NCI-H1417 treated with DMSO at 0.1 percent for 48 hours (cell line): ENCODE results near the gene GSDMA.

Experiments
- DNase-seq: peaks from one replicate; lab custom pipeline; 2025; lab: John Stamatoyannopoulos, UW

GSDMA gene

DNA sequence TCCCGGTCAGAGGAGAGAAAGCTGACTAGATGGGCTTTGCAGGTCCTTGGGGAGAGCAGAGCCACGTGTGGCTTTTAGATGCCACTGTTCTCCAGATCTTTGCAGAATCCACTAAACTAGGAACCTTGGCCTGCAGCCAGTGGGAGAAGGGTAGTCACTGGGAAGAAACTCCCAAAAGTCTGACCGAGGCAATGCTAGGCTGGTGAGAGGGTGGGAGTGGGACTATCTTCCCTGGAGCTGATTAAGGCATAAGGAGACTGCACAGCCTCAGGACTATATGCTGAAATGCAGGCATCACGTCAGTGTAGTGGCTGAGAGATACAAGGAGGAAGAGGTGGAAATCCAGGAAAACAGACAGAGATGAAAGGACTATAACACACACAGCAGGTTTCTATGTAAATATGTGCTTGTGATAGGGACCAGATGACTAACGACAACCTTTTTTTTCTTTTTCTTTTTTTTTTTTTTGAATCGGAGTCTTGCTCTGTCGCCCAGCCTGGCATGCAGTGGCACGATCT, 2.2 kb upstream of the GSDMA start:
- no peak for DNase-seq

- DNase-seq = no peak
These were observed 1.0 kb downstream of the GSDMA start for GRCh38 chr17:39963829-39964228.

DNA sequence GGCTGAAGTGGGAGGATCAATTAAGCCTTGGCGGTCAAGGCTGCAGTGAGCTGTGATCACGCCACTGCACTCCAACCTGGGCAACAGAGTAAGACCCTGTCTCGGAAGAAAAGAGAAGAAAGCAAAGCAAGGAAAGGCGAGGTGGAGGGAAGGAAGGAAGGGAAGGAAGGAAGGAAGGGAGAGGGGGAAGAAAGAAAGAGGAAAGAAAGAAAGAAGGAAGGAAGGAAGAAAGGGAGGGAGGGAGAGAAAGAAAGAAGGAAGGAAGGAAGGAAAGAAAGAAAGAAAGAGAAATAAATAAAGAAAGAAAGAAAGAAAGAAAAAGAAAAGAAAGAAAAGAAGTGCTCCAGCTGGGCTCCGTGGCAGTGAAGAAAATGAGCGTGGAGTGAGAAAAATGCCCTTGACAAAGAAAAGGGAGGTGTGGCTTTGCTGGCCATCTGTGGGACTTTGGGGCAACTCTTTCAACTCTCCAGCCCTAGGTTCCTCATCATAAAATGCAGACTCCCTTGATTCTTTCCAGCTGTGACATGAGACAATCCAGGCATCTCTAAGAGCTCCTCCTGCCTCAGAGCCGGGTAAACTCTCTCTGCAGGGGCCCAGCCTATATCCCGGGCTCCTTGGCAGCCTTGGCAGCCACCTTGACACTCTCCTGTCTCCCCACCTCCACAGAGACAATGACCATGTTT, 2.4 kb downstream of the GSDMA start:
- DNase-seq = no peak

DNA sequence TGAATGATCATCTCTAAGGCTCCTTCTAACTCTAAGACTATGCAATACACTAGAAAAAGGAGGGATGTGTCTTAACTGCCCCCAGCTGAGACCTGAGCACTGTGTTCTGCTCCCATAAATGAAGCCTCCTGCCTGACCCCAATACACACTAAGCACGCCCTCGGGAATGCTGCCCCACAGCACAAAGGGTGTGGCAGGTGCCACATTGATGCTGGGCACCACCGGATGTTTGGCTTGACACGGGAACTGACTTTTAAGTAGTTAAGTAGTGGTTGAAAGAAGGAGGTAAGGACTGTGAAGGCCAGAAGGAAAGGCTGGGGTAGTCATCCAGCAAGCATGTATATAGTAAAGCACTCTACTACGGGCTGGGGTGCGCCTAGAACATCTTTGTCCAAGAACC, 4.0 kb downstream of the GSDMA start:
- DNase-seq = no peak

DNA sequence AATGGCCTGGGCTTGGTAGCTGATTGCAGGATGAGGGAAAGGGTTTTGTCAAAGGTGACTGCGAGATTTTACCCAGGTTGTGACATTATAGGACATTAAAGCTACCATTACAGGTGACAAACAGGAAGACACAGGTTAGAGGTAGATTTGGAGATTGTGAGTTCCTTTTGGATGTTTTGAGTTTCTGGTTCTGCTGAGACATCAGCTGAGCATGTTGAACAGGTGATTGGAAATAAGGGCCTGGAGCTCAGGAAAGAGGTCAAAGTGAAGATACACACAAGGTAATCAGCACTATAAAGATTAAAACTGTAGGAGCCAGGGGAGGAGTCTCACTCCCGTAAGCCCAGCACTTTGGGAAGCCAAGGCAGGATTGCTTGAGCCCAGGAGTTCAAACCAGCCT, 6.0 kb downstream of the GSDMA start:
- no peak for DNase-seq

DNA sequence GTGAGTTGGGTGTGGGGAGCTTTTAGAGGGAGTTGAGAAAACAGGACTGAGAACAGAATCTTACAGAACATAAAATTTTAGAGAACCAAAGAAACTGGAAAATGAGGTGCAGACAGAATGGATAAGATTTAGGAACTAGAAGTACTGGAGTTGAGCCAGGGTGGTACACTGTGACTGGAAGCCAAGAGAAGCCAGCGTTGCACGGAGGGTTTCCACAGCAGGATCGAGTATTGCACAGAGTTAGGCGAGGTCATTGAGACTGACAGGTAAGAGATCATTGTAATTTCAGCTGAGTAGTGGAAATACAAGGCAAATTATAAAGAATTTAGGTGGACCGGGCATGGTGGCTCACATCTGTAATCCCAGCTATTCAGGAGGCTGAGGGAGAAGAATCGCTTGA, 6.6 kb downstream of the GSDMA start:
- DNase-seq = no peak

GRCh38 chr17:39970157-39970692, 7.4 kb downstream of the GSDMA start:
- no peak for DNase-seq

DNA sequence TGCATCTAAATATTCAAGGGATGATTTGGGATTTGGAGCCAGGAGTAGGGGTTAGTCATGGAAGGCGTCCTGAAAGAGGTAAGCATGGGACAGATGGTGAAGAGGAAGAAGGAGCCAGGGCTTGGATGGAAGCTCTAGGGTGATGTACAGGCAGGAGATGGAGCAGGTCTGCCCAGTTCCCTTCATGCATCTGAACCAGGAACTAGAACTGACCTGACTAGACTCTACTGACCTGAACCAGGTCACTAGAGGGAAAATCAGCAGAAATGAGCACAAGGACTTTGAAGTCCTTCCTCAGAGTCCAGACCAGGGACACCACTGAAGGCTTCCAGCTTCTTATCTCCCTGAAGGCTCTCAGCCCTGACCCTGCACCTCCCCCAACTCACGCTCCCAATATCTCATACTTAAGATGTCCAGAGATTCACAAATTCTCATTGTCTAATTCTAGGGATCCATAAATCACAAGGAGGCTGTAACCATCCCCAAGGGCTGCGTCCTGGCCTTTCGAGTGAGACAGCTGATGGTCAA, 8.3 kb downstream of the GSDMA start:
- DNase-seq = no peak

DNA sequence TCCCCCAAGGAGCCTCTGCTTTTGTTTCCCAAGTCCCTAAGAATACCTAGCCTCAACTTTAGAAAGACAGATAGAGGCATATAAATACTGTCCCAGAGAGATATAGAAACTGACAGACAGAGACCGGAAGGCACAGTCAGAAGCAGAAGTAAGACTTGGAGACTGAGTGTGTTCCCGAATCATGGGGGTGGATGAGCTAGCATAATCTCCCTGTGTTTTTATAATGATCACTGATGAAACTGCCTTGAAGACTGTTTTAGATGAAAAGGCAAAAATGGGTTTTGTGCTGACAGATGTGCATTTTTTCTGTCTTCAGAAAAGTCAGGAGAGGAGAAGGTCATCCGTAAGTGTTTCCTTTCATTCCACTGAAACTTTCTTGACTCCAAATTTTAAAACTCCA, 9.5 kb downstream of the GSDMA start:
- no peak for DNase-seq

DNA sequence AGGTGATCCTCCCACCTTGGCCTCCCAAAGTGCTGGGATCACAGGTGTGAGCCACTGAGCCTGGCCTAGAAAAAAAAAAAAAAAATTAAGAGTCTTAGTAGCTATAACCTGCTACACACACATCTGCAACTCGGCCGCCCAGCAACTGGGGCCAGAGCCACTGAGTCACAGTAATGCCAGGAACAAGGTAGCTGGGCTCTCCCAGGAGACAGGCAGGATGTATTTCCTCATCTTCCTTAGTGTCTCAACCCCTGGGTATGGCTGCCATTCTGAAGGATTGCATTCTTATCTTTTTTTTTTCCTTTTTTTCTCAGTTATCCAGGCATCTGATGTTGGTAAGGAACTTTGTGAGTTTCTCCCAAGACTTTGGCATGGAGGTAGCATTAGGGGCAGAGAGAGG, 10.7 kb downstream of the GSDMA start:
- DNase-seq = no peak

DNA sequence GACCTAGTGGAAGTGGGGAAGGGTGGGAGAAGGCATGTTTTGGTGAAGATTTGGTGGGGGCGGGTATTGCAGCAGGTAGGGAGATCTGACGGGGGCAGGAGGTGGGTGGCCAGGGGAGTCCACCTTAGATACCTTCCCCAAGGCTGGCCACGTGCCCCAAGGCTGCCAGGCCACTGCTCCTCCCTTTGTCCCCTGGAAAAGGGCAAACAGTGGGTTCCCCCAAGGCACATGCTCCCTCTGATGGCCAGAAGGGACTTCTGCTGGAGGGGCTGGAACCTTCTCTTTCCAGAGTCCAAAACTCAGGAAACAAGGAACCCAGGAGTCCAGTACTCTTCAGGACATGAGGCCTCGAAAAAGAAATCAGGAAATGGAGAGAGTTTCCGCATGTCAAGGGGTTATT, 11.6 kb downstream of the GSDMA start:
- DNase-seq = no peak

DNA sequence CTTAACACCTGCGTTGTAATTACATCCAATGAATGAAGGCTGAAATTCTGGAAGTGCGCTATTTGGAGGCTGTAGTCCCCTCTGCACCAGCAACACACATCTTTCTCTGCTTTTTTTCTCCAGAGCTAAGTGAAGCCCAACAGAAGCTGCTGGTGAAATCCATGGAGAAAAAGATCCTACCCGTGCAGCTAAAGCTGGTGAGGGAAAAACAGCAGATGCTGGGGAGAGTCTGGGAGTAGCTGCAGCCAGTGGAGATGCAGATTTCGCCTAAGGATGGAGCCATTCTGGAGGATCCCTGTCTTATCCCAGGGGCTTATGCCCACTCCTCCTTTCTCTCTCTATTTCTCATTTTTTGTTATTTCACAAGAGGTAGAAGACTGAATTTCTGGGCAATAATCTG, 13.0 kb downstream of the GSDMA start:
- DNase-seq = no peak

DNA sequence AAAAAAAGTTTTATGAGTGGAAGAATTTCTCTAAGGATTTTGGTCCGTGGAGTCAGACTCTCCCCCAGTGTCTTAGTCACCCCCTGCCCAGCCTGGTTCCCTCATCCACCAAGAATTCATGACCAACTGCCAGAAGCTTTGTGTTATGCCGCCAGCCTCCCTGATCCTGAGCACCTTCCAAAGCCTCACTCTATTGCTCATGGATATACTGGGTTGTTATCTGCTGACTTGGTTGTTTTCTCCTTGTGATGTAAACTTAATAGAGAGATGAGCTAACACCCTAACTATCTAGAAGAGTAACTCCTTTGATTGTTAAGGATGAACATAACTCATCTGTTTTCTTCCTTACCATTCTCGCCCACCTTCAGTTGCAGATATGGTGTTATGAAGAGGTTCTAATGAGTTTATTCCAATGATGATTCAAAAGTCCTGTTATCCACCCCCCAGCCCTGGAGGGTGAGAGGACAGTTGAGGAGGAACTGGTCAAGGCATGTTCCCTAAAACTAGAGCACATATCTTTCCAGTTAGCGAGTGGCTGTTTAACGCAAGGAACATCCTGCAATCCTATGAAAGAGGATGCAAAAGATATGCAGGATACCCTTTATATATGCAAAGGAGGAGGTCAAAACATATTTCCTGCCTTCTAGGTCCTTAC, 16.3 kb downstream of the GSDMA start:
- DNase-seq = no peak

DNA sequence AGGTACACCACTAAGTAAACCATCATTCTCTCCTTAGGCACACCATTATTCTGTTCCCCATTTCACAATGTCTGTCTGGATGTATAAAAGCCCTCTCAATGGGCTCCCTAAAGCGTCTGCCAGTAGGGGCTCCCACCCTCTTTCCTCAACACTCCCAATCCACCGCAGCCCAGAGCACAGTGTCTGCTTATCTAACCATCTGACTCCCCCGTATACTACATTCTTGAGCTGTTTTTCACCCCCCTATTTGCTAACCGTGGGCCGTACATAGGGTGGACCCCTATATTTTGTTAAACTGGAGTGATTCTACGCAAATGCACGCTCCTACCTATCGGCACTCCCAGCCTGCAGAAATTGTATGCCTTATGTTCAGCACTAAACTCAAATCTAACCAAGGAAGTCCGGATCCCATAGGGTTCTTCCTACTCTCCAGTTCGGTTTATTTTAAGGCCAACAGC, 17.1 kb downstream of the GSDMA start:
- DNase-seq = no peak

GRCh38 chr17:39980351-39981206, 17.8 kb downstream of the GSDMA start, which contains the start of gene PSMD3:
Gene PSMD3, plus strand, starts transcription at chr17:39980807. Its CDS starts 164 bp downstream, at chr17:39980971.
- DNase-seq = peak; percentile 97

DNA sequence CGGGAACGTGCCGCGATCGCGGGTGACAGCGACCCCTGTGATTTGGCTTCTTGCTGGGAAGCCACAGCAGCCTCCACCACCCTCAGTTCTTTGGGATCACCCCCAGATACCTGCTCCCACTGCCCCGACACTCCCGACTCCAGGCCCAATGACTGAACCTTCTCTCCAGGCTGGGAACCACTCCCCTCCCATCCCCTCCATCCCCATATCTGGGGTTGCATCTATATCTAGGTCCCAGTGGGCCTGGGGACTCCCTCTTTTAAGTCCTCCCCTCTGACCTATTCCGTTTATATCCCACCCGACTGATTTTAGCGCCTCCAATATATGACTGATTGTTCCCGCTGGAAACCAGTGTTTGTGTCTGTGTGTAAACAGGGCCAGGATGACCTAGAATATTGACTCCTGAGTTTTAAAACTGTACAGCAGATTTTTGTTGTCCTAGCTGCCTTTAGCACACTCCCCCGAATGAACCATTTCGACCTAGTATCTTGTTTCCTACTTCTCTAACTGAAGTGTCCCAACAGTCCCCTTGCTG, 18.5 kb downstream of the GSDMA start:
- DNase-seq = no peak

DNA sequence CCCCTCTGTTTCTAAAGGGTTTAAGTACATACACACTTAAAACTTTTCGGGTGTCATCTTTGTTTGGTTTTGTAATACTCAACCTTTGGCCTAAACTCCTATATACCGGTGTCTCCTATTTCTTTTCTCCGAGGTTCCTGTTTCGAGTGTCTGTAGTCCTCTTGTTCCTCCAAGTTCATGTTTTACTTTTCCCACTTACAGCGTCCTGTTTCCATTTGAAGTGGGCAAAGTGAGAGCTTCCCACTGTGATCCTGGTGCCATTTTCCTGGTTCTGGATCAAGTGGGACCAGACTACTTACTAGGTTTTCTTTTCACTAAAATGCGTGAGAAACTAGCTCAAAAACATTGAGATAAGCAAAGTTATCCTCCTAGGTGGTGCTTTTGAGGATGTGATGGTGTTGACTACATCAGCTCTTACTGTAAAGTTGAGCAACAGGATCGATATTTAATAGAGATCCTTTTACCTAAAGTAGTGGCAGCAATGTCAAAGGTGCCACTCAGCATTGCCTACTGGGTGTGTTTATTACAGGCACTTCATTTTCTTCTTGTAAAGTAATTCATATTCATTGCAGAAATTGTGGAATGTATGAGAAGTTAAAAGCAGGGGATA, 19.1 kb downstream of the GSDMA start:
- no peak for DNase-seq

DNA sequence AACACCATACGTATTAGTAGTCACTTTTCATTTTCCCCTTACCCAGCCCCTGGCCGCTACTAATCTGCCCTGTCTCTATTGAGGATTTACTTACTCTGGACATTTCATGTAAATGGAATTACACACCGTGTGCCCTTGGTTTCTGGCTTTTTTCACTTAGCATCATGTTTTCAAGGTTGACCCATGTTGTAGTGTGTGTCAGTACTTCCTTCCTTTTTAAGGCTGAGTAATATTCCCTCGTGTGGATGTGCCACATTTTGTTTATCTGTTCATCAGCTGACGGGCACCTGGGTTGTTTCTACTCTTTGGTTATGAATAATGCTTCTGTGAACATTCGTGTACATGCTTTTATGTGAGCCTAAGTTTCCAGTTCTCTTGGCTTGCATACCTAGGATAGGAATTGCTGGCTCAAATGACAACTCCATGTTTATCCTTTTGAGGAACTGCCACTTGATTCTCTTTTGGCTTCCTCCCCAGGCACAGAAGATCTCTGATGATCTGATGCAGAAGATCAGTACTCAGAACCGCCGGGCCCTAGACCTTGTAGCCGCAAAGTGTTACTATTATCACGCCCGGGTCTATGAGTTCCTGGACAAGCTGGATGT, 25.5 kb downstream of the GSDMA start:
- no peak for DNase-seq

- DNase-seq = no peak
These were observed 31.6 kb downstream of the GSDMA start for GRCh38 chr17:39994448-39994847.

DNA sequence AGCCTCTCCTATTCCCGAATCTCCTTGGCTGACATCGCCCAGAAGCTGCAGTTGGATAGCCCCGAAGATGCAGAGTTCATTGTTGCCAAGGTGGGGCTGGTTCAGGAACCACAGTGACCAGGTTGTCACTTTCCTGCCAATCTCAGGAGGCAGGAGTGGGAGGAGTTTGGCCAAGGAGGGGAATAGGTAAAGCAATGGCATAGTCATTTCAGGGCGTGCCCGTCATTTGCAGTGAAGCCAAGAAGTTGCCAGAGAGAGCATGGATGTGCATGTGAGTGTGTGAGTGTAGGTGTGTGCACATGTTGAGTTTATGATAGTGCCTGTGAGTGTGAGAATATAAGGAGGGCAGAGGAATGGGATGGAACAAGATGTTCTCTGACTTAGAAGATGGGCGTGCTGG, 32.6 kb downstream of the GSDMA start:
- DNase-seq = no peak

- DNase-seq = no peak
These were observed 33.4 kb downstream of the GSDMA start for GRCh38 chr17:39996162-39996561.
